NCI-H2227 (cell line): ENCODE results near the gene NUDT2.
A peak's percentile ranks its signal among the peaks of the same experiment; 100 is the strongest.
"Not testable (repeated sequence)": the region's sequence is repeated elsewhere in the genome, so short reads cannot be mapped to it uniquely, and the experiment has no call there.

ENCODE experiments used
- DNase-seq: peaks from one replicate; lab custom pipeline; 2025; ENCODE audit not compliant: unreplicated experiment; lab: John Stamatoyannopoulos, UW

NUDT2 gene

DNA sequence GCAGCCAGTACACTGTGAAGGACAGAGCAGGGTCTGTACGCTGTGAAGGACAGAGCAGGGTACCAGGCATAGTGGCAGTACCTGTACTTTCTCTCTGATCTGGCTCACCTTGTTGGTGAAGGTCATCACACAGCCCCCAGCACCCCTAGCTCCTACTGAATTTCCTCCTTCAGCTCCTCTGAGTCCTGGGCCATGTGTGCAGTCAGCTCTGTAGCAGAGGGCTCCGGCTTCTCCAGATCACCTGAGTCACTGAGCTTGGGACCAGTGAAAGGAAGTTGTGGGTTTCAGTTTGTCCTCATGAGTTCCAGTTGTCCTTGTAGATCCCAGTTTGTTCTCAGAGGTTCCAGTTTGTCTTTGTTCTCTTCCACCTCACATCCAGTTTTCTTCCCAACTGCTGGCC lies 5.5 kb downstream of the NUDT2 start:
- DNase-seq = no peak

DNA sequence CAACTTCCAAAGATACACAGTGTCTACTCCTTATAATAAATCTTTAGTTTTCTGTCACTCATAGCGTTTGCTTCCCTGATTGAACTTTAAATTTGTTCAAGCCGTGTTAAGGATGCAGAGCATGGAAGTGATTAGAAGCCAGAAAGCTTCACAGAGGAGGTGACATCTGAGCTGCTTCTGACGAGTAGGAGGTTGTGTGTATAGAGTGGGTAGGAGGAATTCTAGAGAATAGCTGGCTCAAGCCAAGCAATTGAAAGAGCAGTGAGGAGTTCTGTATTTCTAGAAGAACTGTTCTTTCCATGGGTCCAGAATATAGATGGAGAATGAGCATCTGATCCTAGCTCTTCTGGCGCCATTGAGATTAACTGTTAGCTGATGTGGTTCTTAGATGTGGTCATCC lies 6.0 kb downstream of the NUDT2 start:
- no peak for DNase-seq

DNA sequence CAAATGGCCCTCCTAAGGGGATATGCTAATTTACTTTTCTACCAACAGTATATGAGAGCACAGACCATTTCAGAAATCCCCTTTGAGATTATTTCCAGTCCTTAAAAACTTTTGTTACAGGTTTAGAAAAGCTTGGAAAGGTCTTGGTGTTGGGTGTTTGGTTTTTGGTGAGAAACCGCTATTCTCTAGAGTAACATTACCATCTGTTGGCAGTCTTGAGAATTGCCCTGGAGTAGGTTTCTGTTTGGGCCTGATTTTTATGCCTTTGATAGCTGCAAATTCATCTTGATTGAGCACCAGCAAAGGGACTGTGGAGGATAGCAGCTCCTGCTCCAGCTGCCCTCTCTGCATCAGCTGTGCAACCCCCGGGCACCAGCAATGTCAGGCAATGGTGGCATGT lies 8.0 kb downstream of the NUDT2 start:
- DNase-seq = no peak

DNA sequence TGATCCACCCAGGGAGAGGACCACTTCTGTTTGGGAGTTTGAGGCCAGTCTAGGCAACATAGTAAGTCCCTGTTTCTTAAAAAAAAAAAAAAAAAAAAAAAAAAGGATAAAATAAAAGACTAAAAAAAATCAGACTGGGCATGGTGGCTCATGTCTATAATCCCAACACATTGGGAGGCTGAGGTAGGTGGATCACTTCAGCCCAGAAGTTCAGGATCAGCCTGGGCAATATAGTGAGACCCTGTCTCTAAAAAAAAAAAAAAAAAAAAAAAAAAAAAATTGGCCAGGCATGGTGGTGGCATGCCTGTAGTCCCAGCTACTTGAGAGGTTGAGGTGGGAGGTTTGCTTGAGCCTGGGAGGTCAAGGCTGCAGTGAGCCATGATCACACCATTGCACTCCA lies 8.7 kb downstream of the NUDT2 start:
- not testable (repeated sequence) for DNase-seq

DNA sequence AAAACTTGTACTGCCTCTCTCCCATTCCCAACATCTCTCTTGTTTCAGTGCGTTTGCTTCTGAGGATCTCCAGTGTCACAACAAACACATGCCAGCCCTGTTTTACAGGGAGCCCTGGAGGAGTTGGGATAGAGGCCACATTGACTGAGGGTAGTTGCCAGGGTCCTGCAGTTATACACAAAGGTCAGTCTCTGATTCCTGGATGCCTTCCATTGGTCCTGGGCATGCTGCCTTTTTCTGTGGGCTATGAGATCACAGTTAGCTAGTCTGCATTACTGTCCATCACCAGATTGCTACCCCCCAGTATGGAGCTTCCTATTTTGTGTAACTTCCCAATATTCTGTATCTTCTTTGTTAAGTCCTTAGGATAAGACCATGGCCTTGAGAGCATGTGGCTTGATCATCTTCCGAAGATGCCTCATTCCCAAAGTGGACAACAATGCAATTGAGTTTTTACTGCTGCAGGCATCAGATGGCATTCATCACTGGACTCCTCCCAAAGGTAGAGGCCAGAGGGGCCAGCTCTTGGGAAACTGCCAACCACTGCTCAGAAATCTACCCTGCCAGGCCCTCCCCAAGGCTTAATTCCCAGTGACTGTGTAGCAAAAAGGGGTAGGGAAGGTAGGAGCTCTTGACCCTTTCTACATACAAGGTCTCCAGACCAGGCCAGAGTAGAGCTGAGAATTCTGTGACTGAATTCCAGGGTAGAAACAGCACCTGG lies 9.5 kb downstream of the NUDT2 start:
- DNase-seq = no peak

DNA sequence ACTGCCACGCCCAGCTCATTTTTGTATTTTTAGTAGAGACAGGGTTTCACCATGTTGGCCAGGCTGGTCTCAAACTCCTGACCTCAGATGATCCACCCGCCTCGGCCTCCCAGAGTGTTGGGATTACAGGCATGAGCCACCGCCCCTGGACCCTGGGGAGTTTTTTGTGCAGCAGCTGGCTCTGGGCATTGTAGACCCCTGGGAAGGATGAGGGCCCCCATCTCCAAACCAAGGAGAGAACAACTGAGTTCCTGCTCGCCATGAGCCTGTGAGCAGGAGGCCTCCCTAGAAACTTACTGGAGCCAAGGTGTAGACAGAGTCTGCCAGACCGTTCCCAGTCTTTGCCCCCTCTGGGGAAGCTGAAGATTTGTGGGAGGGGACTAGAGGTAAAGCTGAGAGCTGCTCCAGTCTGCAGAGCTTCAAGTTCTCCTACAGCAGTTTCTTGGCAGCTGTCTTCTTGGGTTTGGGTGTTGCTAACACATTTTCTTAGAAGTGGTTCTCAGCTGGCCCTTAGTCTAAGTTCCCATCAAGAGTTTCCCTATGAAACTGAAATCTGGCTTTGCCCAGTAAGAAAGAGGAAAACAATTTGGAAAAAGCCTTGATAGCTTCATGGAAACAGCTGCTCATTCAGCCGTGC lies 12.4 kb downstream of the NUDT2 start:
- DNase-seq = no peak

DNA sequence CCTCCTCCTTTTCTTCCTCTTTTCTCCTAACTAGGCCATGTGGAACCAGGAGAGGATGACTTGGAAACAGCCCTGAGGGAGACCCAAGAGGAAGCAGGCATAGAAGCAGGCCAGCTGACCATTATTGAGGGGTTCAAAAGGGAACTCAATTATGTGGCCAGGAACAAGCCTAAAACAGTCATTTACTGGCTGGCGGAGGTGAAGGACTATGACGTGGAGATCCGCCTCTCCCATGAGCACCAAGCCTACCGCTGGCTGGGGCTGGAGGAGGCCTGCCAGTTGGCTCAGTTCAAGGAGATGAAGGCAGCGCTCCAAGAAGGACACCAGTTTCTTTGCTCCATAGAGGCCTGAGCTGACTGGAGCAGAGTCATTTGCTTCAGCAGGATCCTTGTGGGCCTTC lies 13.7 kb downstream of the NUDT2 start:
- no peak for DNase-seq

DNA sequence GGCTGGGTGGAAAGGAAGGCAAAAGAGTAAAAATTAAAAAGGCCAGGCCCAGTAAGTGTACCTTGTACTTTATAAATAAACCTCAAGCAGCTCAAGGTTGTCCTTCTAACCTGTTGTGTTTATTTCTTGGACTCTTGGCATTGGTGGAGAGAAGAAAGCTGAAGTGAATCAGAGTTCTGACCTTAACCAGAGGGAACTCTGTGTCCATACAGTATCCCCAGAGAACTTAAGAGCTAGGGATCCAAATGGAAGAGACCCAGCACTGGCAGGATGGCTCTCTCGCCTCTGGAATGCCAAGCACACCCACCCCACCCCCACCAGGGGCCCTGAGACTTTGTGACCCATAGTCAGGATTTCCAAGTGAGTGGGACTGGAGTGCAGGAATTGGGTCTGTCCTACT lies 14.2 kb downstream of the NUDT2 start:
- DNase-seq = no peak

DNA sequence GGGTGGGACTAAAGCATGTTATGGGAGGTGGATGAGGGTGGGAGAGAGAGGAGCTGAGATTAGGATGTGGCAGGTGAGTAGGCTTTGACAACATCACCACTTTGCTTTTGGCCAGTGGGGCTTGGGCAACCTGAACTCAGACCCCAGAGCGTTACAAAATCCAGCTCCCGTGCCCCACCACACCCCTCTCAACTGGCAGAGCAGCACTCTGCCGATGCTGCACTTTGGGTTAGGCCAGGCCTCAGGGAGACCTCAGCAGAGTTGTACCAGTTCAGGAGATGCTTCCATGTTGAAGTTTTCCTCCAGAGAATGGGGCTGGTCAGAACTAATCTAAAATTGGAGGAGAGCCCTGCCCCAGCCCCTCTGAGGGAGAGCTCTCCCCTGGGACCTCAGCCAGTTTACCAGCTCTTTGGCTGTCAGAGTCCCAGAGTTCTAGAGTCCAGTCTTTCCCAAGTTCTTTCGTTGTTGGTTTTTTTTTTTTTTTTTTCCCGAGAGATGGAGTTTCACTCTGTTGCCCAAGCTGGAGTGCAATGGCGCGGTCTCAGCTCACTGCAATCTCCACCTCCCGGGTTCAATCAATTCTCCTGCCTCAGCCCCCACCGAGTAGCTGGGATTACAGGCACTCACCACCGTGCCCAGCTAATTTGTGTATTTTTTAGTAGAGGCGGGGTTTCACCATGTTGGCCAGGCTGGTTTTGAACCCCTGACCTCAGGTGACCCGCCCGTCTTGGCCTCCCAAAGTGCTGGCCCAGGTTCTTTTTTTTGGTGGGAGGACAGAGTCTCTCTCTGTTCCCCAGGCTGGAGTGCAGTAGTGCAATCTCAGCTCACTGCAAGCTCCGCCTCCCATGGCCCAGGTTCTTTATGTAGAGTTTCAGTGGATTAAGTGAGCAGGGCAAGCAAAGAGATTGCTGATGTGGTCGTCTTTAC lies 17.8 kb downstream of the NUDT2 start:
- no peak for DNase-seq

DNA sequence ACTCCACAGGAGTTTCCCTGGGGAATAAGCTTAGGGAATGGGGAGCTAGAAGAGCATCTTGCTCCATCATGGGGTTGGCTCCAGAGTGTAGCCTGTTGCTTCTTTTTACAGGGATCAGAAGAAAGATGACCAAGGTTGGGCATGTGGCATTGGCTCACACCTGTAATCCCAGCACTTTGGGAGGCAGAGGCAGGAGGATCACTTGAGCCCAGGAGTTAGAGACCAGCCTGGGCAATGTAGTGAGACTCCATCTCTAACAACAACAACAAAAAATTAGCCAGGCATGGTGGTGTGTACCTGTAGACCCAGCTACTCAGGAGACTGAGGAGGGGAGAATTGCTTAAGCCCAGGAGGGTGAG lies 18.4 kb downstream of the NUDT2 start:
- no peak for DNase-seq

DNA sequence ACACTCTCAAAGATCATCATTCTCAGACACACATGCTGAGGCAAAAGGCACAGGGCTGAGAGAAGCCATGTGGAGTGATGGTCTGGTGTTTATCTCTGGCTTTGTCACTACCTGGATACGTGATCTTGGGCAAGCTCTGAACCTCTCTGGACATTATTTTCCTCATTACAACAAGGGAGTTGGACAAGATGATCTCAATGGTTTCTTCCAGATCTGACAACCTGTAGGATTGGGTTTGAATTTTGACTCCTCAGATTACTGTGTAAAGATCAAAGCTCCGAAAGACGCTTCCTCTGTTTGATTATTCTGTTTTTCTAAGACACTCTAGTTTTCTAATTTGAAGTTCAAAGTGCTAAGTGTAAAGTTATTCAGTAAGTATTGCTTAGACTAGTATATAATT lies 20.0 kb downstream of the NUDT2 start:
- no peak for DNase-seq

DNA sequence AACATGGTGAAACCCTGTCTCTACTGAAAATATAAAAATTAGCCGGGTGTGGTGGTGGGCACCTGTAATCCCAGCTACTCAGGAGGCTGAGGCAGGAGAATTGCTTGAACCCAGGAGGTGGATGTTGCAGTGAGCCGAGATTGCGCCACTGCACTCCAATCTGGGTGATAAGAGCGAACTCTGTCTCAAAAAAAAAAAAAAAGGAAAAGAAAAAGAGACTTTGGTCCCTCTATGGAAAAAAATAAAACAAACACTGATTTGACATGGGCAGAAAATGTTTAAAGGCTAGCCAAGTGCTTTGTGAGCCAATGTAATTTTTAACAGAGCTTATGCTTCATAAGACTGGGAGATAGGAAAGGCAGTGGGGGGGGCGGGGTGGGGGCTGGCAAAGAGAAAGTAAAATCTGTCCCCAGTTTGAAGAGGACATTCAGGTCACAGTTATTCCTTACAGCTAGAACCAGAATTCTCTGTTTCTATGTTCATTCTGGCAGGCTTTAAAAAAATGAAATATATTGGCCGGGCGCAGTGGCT lies 22.8 kb downstream of the NUDT2 start:
- DNase-seq = not testable (repeated sequence)

DNA sequence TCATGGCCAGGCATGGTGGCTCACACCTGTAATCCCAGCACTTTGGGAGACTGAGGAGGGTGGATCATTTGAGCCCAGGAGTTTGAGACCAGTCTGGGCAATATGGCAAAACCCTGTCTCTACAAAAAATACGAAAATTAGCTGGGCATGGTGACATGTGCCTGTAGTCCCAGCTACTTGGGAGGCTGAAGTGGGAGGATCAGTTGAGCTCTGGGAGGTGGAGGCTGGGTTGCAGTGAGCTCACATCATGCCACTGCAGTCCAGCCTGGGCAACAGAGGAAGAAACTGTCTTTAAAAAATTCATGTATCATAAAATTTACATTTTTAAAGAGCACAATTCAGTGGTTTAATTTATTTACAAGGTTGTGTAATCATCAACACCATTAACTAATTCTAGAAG lies 23.6 kb downstream of the NUDT2 start:
- not testable (repeated sequence) for DNase-seq

DNA sequence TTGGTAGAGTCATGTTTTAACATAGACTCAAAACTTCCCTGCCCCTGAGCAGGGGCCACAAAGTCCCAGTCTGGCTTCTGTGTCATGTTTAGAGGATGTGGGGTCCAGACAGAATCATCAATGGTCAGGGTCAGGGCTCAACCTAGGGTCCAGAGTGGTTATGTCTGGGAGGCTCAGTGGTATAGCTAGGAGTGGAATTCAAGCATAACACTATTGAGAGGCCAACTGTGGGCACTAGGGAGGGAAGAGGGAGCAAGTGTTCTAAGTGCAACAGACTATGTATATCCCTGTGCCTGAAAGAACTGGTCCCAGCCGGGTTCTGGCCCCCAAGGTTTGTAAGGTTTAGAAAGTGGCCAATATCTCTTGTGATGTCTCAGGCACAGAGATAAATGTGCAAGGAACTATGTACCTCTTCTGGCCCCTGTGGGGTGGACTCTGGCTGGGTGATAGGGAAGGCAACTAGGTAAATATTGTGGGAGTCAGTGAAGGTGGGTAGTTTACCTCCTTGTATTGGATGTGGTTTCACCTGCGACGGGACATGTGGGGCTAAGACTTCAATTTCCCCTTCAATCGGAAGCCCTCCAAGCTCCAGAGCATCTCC lies 33.3 kb downstream of the NUDT2 start:
- DNase-seq = no peak

DNA sequence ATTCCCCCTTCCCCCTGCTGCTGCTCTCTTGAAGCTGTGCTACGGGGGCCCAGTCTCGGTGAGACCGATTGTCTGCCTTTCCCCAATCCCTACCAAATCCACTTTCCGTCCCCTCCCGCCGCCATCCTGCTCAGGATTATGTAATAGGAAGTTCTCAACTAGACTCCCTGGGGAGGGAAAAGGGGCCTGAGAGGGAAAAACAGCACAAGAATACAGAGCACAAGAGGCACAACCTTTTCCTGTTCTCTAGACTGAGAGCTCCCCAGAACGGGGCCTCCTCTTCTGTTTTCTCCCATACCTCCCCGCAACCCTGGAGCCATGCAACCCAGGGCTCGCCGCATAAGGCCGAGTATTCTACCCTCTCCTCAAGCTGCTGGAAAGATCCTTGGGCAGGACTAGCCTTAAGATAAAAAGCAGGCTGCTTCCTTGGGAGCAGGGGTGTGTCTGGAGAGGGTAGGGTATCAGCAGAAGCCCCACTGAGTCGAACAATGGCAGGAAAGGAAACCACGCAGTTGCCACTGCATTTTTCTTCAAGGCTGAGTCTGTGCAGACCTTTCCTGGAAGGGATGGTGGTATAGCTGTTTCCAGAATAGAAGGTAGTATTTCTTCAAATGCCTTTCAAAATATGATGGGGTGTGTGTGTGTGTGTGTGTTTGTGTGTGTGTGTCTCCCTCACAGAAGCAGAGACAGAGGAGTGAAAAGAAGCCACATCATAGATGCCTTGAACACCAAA lies 34.4 kb downstream of the NUDT2 start:
- peak; percentile 23 for DNase-seq

DNA sequence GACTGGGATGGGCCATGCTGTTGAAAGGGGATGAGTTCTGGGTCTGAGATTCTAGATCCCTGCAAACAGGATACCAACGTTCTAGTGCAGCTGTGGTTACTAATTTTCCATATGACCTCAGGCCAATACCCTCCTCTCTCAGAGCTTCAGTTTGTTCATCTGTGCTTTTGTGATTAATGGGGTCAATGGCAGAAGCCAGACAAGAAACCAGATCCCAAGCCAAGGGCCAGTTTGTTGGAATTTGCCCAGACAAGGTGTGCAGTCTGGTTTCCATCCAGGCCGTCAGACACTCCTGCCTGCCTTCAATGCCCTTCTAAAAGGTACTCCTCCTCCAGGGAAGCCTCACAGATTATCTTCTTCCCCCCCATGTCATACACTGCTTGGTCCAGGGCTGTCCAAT lies 35.9 kb downstream of the NUDT2 start:
- no peak for DNase-seq

DNA sequence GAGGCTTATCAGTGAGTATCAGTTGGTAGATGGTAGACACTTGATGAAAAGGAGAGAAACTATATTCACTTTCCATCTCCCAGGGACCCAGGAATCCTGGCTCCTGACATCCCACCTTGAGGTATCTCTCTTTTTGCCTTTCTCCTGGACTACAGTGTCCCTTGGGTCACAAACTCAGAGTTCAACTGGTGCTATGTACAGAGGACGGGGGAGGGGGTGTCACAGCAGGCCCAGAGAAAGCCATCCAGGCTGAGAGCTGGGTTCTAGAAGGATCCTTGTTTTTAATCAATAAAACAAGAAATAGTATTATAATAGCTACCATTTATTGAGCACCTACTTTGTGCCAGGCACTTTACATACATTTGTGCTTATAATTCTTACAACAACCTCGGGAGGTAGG lies 37.0 kb downstream of the NUDT2 start:
- DNase-seq = no peak

DNA sequence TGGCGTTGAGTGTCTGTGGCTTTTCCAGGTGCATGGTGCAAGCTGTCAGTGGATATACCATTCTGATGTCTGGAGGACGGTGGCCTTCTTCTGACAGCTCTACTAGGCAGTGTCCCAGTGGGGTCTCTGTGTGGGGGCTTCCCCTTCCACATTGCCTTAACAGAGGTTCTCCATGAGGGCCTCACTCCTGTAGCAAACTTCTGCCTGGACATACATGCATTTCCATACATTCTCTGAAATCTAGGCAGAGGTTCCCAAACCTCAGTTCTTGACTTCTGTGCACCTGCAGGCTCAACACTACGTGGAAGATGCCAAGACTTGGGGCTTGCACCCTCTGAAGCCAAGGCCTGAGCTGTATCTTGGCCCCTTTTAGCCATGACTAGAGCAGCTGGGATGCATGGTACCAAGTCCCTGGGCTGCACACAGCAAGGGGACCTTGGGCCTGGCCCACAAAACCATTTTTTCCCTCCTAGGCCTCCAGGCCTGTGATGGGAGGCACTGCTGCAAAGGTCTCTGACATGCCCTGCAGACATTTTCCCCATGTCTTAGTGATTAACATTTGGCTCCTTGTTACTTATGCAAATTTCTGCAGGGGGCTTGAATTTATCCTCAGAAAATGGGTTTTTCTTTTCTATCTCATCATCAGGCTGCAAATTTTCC lies 38.5 kb downstream of the NUDT2 start:
- DNase-seq = not testable (repeated sequence)

DNA sequence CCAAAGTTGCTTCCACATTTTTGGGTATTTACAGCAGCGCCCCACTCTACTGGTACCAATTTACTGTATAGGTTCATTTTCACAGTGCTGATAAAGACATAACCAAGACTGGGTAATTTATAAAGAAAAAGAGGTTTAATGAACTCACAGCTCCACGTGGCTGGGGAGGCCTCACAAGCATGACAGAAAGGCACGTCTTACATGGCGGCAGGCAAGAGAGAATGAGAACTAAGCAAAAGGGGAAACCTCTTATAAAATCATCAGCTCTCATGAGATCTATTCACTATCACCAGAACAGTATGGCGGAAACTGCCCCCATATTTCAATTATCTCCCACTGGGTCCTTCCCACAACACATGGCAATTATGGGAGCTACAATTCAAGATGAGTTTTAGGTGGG lies 39.4 kb downstream of the NUDT2 start:
- not testable (repeated sequence) for DNase-seq

DNA sequence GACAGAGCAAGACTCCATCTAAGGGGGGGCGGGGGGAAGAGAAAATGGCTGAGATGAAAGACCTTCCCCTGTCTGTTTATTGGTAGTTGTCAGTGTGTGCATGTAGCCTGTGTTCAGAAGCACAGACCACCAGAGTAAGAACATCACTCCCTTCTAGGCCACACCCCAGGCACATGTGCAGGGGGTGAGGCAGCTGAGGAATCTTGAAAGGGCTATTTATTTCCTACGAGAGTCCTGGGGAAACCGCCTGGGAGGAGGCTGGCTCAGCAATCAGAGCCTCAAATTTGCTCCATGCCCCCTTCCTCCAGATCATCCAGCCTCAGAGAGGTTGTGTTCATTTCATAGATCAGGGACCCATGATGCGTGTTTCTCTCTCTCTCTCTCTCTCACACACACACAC lies 40.3 kb downstream of the NUDT2 start:
- DNase-seq = no peak
